ENCODE results near the gene OCLN.
"Not testable (repeated sequence)": the region's sequence is repeated elsewhere in the genome, so short reads cannot be mapped to it uniquely, and the experiment has no call there.

GRCh38 chr5:69466375-69466774 is 26.2 kb upstream of the OCLN start:
- TF ChIP-seq CTCF (IDR thresholded peaks at IDR 0.05 in 2 of 3, conservative IDR thresholded peaks at IDR 0.05 in 1 of 3; ENCODE audit: borderline replicate concordance in 1 of 3, insufficient read depth in 1 of 3, low read depth in 2 of 3, low read length in 2 of 3); POLR2AphosphoS5 (IDR thresholded peaks at IDR 0.05; ENCODE audit: low read depth, low read length); JUND (IDR thresholded peaks at IDR 0.05); MAX (IDR thresholded peaks at IDR 0.05); SIN3A (IDR thresholded peaks at IDR 0.05; ENCODE audit: low read depth); ZNF274 (IDR thresholded peaks at IDR 0.05; ENCODE audit: low read depth, low read length); EGR1 (IDR thresholded peaks at IDR 0.05; ENCODE audit: low read depth); ATF3 (IDR thresholded peaks at IDR 0.05): not testable (repeated sequence)
- 0 out of 2 replicates have a peak, but pooled peaks have one; percentile 41 for TF ChIP-seq SRF (IDR thresholded peaks at IDR 0.05; ENCODE audit: low read depth)
